Measurements from ENCODE around the gene TMEM181. TPM values are rescaled to one million over a fixed set of nuclear protein-coding genes. Genes with fewer than 3 reads are reported as not detected.

The TMEM181 gene, protein sequence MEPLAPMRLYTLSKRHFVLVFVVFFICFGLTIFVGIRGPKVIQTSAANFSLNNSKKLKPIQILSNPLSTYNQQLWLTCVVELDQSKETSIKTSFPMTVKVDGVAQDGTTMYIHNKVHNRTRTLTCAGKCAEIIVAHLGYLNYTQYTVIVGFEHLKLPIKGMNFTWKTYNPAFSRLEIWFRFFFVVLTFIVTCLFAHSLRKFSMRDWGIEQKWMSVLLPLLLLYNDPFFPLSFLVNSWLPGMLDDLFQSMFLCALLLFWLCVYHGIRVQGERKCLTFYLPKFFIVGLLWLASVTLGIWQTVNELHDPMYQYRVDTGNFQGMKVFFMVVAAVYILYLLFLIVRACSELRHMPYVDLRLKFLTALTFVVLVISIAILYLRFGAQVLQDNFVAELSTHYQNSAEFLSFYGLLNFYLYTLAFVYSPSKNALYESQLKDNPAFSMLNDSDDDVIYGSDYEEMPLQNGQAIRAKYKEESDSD
- total RNA-seq = 10 to 100 TPM; 38.2 to 48.3 TPM

GRCh38 chr6:158559895-158560835 is at the start of gene TMEM181:
Gene TMEM181, plus strand, starts transcription at chr6:158560091. Its CDS starts 134 bp downstream, at chr6:158560225.

GRCh38 chr6:158644231-158645063 is 84.6 kb downstream of the TMEM181 start, which contains the start of gene DYNLT1:
Gene DYNLT1, minus strand, starts transcription at chr6:158644743. Its CDS starts 35 bp downstream, at chr6:158644708.

GRCh38 chr6:158649289-158650143 is 89.6 kb downstream of the TMEM181 start, which contains the start of gene SYTL3:
Gene SYTL3, plus strand, starts transcription at chr6:158650054. Its CDS starts 13,215 bp downstream, at chr6:158663269.

Small RNA genes within 50 kb of the gene (small RNA-seq; reads per million reads assigned to genes)
- 0 reads per million in 2 donors for gene MIR7161

Other genes starting within 250 kb of the TMEM181 start
- 100 to 1,000 TPM in 1 of 2 donors, 10 to 100 TPM in 1; 96.4 to 193 TPM for gene TULP4, start 247.6 kb upstream of the TMEM181 start, total RNA-seq
- gene DYNLT1, start 84.7 kb downstream of the TMEM181 start, total RNA-seq = 10 to 100 TPM; 35.4 to 81.3 TPM
- 1 to 10 TPM; 2.0 to 2.8 TPM for gene SYTL3, start 90.0 kb downstream of the TMEM181 start, total RNA-seq